ENCODE results near the gene TRAPPC12. TPM values are rescaled to one million over a fixed set of nuclear protein-coding genes. Genes with fewer than 3 reads are reported as not detected.

Gene TRAPPC12
- 89.2 and 89.7 TPM in 2 replicates for total RNA-seq
- long read RNA-seq, partial matches to known transcripts = 2 of 8 reads
- long read RNA-seq, other reads (novel, unspliced or antisense) = 6 of 8 reads

GRCh38 chr2:3379647-3380534 lies at the start of gene TRAPPC12:
Gene TRAPPC12, plus strand, starts transcription at chr2:3379694. Its CDS starts 7,930 bp downstream, at chr2:3387624.
- Mint-ChIP-seq H3K9me3 (ENCODE audit: unreplicated experiment) (no peaks in the 10 kb centered on the region), H3K27me3 (ENCODE audit: unreplicated experiment) (no peaks in the 10 kb centered on the region), H3K4me3 (ENCODE audit: unreplicated experiment) (peak within 1 kb of the TSS; percentile 96), H3K4me1 (ENCODE audit: unreplicated experiment) (peaks cover 39% of the 10 kb centered on the region), H3K27ac (ENCODE audit: unreplicated experiment) (peak within 1 kb of the TSS; percentile 92), H3K36me3 (ENCODE audit: unreplicated experiment) (peaks cover 10% of the 10 kb centered on the region)
- DNase-seq (ENCODE audit: extremely low spot score, unreplicated experiment) = peak; percentile 95
- peak; percentile 61 for TF ChIP-seq CTCF (IDR thresholded peaks at IDR 0.05)

GRCh38 chr2:3332133-3332532 lies 47.4 kb upstream of the TRAPPC12 start:
- peaks cover 18% of the 10 kb centered on the region for H3K36me3 Mint-ChIP-seq (ENCODE audit: unreplicated experiment)
- no peak overlapping the region for H3K4me3 Mint-ChIP-seq (ENCODE audit: unreplicated experiment)
- no peak for DNase-seq (ENCODE audit: extremely low spot score, unreplicated experiment)
- no peaks in the 10 kb centered on the region for H3K27me3 Mint-ChIP-seq (ENCODE audit: unreplicated experiment)
- TF ChIP-seq CTCF (IDR thresholded peaks at IDR 0.05) = no peak
- no peak overlapping the region for H3K27ac Mint-ChIP-seq (ENCODE audit: unreplicated experiment)
- no peaks in the 10 kb centered on the region for H3K4me1 Mint-ChIP-seq (ENCODE audit: unreplicated experiment)
- no peaks in the 10 kb centered on the region for H3K9me3 Mint-ChIP-seq (ENCODE audit: unreplicated experiment)

- H3K27me3 Mint-ChIP-seq (ENCODE audit: unreplicated experiment) = no peaks in the 10 kb centered on the region
- H3K4me3 Mint-ChIP-seq (ENCODE audit: unreplicated experiment) = no peak overlapping the region
- peaks cover 16% of the 10 kb centered on the region for H3K36me3 Mint-ChIP-seq (ENCODE audit: unreplicated experiment)
- no peak for DNase-seq (ENCODE audit: extremely low spot score, unreplicated experiment)
- no peaks in the 10 kb centered on the region for H3K4me1 Mint-ChIP-seq (ENCODE audit: unreplicated experiment)
- H3K27ac Mint-ChIP-seq (ENCODE audit: unreplicated experiment) = no peak overlapping the region
- no peaks in the 10 kb centered on the region for H3K9me3 Mint-ChIP-seq (ENCODE audit: unreplicated experiment)
- no peak for TF ChIP-seq CTCF (IDR thresholded peaks at IDR 0.05)
Measured at GRCh38 chr2:3334392-3335345, 44.8 kb upstream of the TRAPPC12 start.

GRCh38 chr2:3336844-3337243 lies 42.6 kb upstream of the TRAPPC12 start:
- H3K4me1 Mint-ChIP-seq (ENCODE audit: unreplicated experiment) = no peaks in the 10 kb centered on the region
- DNase-seq (ENCODE audit: extremely low spot score, unreplicated experiment) = no peak
- no peak for TF ChIP-seq CTCF (IDR thresholded peaks at IDR 0.05)
- H3K36me3 Mint-ChIP-seq (ENCODE audit: unreplicated experiment) = peaks cover 4% of the 10 kb centered on the region
- no peaks in the 10 kb centered on the region for H3K9me3 Mint-ChIP-seq (ENCODE audit: unreplicated experiment)
- H3K27ac Mint-ChIP-seq (ENCODE audit: unreplicated experiment) = no peak overlapping the region
- H3K27me3 Mint-ChIP-seq (ENCODE audit: unreplicated experiment) = no peaks in the 10 kb centered on the region
- no peak overlapping the region for H3K4me3 Mint-ChIP-seq (ENCODE audit: unreplicated experiment)

Data from osteocyte (in vitro differentiated cells).